ENCODE data around the gene LEP.
"Not testable (repeated sequence)": the region's sequence is repeated elsewhere in the genome, so short reads cannot be mapped to it uniquely, and the experiment has no call there.

LEP gene

DNA sequence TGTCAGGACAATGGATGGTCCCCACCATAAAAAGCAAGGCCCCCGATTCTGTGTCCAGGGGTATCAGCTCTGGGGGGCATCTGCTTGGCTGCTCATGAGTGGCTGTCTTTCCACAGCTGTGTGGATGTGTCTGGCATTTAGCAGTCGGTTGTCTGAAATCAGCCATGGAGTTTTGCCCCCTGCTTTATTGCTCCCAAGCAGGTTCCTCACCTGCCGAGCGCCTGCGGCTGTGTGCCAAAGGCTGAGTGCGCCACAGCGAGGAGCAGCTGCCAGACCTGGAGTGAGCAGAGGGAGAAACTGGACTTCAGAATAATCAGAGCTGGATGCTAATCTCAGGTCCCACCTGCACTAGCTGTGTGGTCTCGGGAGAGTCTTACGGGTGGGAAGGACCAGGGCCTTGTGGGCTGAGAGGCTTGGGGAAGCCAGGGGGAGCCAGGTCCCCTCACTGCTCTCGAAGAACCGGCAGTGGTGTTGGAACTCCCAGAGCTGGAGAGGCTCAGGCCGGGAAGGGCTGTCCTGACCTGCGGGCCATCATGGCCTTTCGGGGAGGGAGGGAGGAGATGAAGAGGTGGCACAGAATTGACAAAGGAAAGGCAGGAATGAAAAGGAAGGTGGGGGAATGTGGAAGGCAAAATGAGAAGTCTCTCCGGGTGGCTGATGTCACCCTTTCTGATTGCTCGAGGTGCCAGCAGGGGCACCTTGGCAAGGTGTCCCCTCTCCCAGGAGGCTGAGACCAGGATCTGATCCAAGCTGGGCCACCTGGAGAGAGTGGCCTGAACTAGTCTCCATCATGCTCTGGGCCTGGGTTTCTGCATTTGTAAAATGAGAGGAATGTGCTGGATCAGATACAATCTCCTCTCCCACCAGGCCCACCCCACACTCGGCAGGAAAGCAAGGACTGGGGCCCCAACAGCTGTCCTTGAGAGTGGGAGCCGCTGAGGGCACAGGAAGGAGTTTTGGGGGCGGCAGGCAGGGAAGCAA lies 30.2 kb upstream of the LEP start:
- no peak for DNase-seq (ENCODE audit: low read depth in 2 of 2)

DNA sequence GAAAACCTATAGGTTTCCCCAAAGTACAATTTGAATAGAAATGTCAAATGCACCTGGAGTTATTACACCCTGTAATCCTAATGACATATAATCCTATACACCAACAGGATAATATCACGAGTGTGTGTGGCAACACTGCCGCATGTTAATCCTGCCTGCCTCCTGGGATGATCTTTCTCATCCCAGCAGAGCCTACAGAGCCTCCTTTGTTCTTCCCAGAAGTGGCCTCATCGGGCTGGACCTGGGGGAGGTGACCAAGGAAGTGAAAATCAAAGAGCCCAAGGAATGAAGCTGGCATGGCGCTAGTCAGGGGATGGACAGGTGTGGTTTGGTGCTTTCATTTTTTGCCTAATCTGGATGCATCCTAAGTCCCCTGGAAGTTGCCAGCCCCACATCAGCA lies 29.5 kb upstream of the LEP start:
- DNase-seq (ENCODE audit: low read depth in 2 of 2), result no peak

DNA sequence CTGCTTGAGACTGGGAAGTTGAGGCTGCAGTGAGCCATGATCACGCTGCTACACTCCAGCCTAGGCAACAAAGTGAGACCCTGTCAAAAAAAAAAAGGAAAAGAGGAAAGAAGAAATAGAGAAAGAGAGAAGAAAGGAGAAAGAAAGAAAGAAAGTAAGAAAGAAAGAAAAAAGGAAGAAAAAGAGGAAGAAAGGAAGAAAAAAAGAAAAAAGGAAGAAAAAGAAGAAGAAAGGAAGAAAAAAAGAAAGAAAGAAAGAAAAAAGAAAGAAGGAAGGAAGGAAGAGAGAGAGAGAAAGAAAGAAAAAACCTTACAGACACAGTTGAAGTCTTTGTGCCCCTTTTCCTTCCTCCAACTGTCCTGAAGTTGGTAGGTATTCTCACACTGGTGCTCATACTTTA lies 26.6 kb upstream of the LEP start:
- no peak for DNase-seq (ENCODE audit: low read depth in 2 of 2)

DNA sequence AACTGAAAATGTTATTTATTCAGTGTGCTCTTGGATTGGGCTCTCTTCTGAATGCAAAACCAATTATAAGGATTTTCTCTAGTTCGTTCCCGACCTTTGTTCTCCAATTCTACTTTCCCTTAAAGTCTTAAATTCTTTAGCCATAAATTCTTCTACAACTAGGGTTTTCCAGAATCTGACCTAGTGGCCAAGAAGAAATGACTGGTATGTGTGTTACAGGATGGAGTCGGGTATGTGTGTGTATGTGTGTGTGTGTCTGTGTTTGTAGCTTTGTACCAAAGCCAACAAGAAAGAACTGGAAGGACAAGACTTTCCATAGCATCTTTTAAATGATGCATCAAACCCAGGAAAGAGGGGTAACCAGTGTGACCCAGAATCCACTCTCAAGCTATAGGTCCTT lies 25.8 kb upstream of the LEP start:
- no peak for DNase-seq (ENCODE audit: low read depth in 2 of 2)

DNA sequence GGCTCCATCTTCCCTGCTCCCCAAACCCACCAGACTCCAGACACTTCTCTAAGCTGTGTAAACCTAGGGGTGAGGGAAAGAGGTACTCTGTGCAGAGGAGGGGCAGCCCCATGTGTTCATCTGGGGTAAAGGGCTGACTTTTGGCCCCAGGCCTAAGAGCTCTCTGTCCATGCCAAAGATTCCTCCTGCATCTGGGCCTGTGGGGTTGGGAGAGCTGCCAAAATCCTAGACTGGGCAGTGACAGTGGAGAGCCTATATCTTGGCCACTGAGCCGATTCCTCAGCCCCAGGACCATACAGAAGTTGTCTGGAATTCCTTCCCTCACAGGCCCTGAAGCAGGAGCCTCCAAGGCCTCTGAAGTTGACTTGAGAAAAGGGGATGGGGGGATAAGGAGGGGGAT lies 25.3 kb upstream of the LEP start:
- DNase-seq (ENCODE audit: low read depth in 2 of 2), result no peak

DNA sequence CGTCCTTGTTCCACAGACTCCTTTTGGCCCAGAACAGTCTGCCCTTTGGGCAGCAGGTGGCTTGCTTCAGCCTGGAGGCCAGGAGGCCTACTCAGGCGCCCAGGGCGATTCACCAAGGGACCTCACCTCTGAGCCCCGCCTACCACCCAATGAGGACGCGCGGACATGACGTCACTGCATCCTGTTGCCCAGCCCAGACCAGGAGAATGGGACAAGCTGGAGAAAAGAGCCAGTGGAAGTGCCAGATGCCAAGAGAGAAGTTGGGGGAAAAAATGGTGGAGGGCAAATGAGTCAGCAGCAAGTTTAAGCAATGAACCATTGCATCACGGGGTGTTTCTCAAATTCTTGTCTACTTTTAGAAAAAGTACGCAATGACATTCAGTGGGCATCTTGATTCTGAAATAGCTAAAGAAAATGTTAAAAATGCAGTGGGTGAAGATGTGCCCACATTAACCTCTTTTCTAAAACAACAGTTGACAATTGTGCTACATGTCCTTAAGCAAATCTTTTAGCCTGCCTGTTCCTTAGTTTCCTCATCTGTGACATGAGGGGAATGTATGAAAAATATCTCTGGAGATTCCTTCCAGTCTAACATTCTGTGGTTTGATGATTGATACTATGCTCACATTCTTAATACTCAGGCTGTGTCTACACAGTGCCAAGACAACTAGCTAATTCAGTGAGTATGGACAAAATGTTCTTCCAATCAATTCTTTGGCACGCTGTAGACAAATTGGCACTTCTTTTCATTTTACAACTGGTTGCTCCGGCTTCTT lies 23.9 kb upstream of the LEP start:
- no peak for DNase-seq (ENCODE audit: low read depth in 2 of 2)

DNA sequence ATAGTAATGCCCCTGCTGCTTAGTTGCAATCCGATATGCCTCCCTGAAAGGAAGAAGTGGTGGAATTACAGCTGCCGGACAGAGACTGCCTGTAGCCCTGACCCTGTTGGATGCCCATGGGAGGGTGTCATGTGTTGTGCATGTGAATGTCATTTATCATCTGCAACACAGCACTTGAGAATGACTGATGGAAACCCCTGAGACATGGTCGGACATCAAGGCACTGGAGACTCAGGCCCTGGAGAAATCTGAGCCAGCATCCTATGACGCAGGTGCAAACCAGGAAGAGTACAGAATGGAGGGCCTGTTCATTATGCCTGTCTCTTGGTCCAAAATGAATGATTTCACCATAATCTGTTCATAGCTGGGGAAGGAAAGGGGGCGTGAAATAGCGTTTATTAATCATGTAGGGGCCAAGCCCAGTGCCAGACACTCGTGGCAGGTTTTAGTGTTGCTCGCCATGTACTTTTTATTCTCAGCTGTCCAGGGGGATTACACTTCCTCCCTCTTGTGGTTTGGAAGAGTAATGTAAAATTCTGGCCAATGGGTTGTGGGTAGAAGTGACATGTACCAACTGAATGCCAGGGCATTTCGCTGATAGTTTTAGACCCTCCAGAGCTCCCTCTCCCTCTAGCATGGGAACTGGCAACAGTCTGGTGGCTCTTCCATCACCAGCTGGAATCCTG lies 23.0 kb upstream of the LEP start:
- DNase-seq (ENCODE audit: low read depth in 2 of 2), result no peak

DNA sequence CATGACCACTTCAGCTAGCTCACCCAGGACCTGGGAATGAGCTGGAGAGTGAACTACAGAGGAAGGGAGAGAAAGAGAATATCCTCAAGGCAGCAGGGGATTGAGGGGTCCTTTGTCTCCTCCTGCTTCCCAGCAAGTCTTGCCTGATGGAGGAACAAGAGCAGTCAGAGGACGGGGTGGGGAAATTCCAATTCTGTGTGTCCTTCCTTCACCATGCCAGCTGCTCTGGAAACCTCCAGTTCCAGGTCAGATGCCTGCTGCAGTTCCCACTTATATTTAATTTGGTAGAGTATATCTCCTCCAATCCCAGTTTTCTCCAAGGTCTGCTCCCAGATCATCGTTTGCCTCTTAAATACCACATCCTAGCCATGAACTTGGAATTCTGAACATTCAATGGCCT lies 21.4 kb upstream of the LEP start:
- DNase-seq (ENCODE audit: low read depth in 2 of 2), result no peak

DNA sequence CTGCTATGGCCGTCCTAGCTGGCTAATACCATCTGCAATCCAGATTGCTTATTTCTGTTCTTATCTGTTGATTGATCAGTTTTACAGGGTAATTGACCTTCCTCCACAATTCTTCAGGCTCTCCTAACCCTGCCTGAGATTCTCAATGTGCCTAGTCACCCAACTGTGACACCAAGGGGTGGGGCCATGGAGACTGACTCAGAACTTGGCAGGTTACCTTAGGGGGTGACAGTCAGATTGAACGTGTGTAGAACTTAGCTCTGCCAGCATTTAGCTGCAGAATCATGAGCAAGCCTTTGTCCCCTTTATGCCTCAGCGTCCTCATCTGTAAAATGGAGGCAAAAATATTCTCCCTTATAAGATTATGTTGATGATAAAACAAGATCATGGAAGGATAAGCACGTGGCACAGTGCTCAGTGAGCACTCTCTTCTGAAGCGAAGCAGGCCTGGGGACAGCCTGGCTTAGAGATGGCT lies 19.1 kb upstream of the LEP start:
- no peak for DNase-seq (ENCODE audit: low read depth in 2 of 2)

DNA sequence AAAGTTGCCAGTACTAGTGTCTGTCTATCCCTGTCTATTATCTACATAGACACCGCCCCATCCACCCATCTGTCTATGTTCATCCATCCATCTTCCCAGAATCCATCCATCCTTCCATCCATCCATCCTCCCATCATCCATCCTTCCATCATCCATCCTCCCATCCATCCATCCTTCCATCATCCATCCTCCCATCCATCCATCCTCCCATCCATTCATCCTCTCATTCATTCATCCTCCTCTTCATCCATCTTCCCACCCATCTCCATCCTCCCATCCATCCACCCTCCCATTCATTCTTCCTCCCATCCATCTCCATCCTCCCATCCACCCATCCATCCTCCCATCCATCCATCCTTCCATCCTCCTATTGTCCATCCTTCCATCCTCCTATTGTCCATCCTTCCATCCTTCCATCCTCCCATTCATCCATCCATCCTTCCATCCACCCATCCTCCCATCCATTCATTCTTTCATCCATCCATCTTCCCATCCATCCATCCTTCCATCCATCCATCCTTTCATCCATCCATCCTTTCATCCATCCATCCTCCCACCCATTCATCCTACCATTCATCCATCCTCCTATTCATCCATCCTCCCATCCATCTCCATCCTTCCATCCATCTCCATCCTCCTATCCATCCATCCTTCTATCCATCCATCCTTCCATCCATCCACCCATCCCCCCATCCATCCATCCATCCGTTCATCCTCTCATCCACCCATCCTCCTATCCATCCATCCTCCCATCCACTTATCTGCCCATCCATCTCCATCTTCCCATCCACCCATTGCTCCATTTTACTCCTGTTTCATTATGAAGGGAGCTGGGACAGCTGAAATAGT lies 14.7 kb upstream of the LEP start:
- DNase-seq (ENCODE audit: low read depth in 2 of 2), result no peak

DNA sequence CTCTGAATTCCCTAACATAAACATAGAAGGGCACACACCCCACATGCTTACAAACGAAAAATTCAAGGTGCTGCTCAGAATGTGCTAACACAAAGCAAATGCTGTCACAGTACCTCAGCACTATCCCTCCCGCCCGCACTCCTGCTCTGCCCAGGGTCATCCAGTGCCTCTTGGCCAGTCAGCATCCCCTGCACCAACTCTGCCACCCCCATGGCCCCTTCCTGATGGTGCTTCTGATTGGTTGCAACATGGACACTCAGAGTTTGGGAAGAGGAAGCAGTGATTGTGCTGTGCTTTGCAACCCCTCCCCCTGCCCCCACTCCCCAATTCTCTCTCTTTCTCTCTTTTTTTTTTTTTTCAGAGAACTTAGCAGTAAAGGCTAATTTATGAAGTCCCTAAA lies 13.8 kb upstream of the LEP start:
- DNase-seq (ENCODE audit: low read depth in 2 of 2), result no peak

DNA sequence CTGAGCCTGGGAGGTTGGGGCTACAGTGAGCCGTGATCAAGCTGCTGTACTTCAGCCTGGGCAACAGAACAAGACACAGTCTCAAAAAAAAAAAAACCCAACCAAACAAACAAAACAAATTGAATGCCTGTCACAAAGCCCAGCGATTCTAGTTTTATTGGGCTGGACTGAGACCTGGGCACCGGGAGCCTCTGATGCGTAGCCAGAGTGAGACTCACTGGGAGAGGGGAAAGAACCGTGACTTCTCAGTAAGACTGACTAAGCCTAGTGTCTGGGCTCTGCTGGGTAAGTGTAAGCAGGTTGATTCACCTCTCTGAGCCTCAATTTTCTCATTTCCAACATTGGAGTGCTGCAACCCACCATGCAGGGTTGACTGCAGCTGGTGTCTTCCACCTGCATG lies 10.1 kb upstream of the LEP start:
- DNase-seq (ENCODE audit: low read depth in 2 of 2), result no peak

DNA sequence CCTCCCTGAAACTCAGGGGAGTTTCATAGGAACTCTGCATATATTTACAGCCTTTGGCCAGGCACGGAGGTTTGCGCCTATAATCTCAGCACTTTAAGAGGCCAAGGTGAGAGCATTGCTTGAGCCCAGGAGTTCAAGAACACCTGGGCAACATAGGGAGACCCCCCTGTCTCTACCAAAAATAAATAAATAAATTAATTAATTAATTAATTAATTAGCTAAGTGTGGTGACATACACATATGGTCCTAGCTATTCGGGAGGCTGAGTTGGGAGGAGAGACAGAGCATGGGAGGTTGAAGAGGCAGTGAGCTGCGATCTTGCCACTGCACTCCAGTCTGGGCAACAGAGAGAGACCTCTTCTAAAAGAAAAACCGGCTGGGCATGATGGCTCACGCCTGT lies 9.4 kb upstream of the LEP start:
- DNase-seq (ENCODE audit: low read depth in 2 of 2), result no peak

DNA sequence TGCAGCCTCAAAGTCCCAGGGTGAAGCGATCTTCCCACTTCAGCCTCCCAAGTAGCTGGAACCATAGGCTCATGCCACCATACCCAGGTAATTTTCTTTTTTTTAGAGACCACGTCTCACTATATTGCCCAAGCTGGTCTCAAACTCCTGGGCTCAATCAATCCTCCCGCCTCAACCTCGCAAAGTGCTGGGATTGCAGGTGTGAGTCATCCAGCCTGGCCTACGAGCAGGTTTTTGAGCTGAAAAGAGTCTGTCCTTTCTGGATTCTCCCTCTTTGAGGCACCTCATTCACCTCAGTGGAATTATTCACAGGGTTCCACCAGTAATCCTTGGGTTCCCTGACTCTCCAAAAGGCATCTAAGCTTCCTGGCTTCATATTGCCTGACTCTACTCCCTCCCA lies 7.6 kb upstream of the LEP start:
- no peak for DNase-seq (ENCODE audit: low read depth in 2 of 2)

DNA sequence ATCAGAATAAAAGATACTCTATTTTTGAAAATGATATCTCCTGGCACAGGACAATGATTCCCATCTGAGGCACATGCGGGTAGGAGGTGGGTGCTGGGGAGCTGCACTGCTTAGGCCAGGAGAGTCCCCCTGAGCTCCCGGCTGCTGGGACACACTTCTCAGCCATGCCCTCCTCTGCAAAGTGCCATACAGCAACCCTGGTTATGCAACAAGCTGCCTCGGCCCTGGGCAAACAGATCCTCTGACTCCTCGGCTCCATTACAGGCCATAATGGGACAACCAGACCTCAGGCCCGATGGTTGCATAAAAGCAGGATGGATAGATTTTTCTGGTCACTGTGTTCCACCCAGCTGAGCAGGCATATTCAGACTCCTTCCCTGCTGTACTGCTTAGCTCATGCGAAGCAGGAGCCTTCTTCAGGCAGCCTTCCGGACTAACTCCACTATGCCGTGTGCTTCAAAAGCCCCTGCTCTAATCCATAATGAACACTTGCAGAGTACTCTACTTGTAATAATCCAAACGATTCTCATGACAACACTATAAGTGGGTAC lies 6.5 kb upstream of the LEP start:
- DNase-seq (ENCODE audit: low read depth in 2 of 2), result no peak

DNA sequence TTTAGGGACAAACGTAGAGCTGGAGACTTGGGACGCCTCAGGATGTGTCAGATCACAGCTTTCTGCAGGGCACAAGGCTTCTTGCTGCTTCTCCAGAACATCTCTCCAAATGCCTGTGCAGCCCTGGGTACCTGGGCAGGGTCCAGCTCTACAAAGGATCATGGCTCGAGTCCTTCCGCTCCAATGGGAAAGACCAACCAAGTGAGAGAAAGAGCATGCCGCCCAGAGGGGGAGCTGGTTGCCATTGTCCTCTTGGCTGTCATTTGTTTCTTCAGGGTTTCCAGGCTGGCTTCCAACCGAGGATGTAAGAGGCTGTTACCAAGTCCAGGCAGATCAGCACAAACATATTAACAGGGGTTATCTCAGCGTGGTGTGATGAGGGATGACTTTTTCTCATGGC lies 5.6 kb upstream of the LEP start:
- no peak for DNase-seq (ENCODE audit: low read depth in 2 of 2)

DNA sequence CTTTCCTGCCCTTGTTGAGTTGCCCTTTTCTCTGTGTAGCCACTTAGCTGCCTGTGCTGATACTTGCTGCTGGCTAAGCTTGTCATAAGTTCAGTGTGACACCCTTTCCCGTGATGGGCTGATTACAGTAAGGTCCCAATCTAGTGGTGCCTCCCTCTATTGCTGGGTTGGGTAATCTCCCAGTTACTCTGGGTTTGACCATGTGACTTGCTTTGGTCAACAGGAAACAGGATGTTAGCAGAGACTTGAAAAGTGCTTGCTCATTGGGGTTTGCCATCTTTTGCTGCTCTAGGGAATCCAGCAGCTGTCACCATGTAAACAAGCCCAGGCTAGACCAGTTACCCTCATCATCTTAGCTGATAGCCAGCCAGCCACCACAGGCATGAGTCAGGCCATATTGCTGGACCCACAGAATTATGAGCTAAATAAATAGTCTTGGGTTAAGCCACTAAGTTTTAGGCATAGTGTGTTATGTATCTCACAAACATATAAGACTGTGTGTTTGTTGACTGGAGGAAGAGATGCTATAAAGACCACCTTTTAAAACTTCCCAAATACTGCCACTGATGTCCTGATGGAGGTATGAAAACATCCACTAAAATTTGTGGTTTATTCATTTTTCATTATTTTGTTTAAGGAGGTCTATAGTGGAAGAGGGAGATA lies 4.0 kb upstream of the LEP start:
- DNase-seq (ENCODE audit: low read depth in 2 of 2), result no peak

DNA sequence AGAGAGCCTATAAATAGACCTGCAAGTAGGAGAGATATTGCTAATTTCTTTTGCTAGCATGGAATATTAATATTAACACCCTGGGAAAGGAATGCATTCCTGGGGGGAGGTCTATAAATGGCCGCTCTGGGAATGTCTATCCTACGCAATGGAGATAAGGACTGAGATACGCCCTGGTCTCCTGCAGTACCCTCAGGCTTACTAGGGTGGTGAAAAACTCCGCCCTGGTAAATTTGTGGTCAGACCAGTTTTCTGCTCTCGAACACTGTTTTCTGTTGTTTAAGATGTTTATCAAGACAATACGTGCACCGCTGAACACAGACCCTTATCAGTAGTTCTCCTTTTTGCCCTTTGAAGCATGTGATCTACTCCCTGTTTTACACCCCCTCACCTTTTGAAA lies 1.9 kb upstream of the LEP start:
- not testable (repeated sequence) for DNase-seq (ENCODE audit: low read depth in 2 of 2)

DNA sequence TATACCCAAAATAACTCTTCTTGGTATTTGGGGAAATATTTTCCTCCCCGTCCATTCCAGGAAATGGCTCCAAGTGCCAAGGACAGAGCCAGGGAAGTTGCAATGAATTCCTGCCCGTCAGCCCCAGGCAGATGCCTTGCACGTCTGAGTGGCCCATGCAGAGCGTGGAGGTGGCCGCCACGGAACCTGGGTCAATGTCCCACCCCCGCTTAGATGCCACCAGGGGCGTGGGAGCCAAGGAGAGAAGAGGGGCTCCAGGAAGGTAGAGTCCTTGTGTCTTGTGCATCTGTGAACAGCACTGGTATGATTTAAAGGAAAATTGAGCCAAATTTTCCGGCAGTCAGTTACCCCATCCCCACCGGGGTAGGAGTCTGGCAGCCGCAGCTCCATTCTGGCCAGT lies 1.6 kb downstream of the LEP start:
- no peak for DNase-seq (ENCODE audit: low read depth in 2 of 2)

DNA sequence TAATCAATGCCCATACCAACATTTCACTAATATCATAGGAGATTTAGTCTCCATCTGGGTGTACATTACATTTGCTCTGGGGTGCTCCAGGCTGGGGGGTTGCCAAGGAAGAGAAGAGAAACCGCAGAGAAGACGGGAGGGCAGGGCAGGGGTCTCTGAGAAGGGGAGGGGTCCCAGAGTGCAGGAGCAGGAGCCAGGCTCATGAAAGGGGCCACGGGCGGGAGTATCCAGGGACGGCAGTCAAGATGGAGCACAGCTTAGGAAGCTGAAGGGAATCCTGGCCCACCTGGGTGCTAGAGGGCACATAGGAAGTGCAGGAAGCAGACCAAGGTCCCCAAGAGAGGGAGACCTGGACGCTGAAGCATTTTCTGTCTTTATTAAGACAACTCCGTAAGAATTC lies 2.2 kb downstream of the LEP start:
- DNase-seq (ENCODE audit: low read depth in 2 of 2), result no peak

DNA sequence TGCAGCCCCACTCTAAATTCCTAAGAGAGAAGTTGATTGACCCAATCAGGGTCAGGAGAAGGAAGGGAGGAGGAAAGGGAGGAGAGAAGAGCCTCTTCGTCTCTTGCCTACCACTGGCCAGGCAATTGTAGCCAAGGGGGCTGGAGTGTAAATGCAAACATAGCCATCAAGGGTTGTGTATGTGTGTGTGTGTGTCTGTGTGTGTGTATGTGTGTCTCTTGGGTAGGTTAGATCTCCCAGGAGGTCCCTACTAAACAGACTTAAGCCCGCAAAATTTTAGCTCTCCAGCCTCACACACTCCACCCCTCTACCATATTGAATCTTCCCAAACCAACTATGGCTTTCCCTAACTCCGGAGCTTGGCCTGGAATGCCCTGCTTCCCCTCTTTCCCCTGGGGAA lies 3.8 kb downstream of the LEP start:
- DNase-seq (ENCODE audit: low read depth in 2 of 2), result no peak

All from stimulated activated CD8-positive, alpha-beta memory T cell treated with anti-CD3 and anti-CD28 coated beads, Interleukin-7, amount 100 ng/mL, for 1 hour (primary cell).